ENCODE data around the gene SLC10A1. TPM values are rescaled to one million over a fixed set of nuclear protein-coding genes. Genes with fewer than 3 reads are reported as not detected.

SLC10A1 gene
- total and polyA plus RNA-seq, 2 donors from 2014 or later, result not detected

- peaks cover 0 to 6% (median 0%) of the 10 kb centered on the region in 3 donors for H3K9me3 ChIP-seq (ENCODE audit: control insufficient read depth in 2 of 3, insufficient read depth in 1 of 3, low read length in 3 of 3)
- H3K27me3 ChIP-seq (ENCODE audit: control insufficient read depth, insufficient read depth, low read length), result peaks cover 6% of the 10 kb centered on the region
- DNase-seq (no peak), FAIRE-seq (no peak)
- H3K4me1 ChIP-seq (ENCODE audit: control insufficient read depth in 2 of 3, insufficient read depth in 2 of 3, low read depth in 1 of 3, low read length in 3 of 3), result peaks cover 0 to 3% (median 0%) of the 10 kb centered on the region in 3 donors
- H3K4me3 ChIP-seq (ENCODE audit: low read length in 3 of 3), result peak overlapping the region in 1 of 3 donors; percentile 33
- no peak overlapping the region for H3K27ac ChIP-seq (ENCODE audit: low read depth in 2 of 2, low read length in 2 of 2)
- H3K36me3 ChIP-seq (ENCODE audit: control insufficient read depth in 2 of 3, insufficient read depth in 3 of 3, low read length in 3 of 3), result no peaks in the 10 kb centered on the region
- H3K9ac ChIP-seq (ENCODE audit: low read length in 3 of 3), result no peak overlapping the region
- intact Hi-C loops (cut with DNase I), result no loop called here
- TF ChIP-seq, protein P1, sequence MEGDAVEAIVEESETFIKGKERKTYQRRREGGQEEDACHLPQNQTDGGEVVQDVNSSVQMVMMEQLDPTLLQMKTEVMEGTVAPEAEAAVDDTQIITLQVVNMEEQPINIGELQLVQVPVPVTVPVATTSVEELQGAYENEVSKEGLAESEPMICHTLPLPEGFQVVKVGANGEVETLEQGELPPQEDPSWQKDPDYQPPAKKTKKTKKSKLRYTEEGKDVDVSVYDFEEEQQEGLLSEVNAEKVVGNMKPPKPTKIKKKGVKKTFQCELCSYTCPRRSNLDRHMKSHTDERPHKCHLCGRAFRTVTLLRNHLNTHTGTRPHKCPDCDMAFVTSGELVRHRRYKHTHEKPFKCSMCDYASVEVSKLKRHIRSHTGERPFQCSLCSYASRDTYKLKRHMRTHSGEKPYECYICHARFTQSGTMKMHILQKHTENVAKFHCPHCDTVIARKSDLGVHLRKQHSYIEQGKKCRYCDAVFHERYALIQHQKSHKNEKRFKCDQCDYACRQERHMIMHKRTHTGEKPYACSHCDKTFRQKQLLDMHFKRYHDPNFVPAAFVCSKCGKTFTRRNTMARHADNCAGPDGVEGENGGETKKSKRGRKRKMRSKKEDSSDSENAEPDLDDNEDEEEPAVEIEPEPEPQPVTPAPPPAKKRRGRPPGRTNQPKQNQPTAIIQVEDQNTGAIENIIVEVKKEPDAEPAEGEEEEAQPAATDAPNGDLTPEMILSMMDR (IDR thresholded peaks at IDR 0.05; ENCODE audit: borderline replicate concordance, extremely low read depth, insufficient read depth), result no peak
Observed at GRCh38 chr14:69839661-69840060, 42.6 kb upstream of the SLC10A1 start.

DNA sequence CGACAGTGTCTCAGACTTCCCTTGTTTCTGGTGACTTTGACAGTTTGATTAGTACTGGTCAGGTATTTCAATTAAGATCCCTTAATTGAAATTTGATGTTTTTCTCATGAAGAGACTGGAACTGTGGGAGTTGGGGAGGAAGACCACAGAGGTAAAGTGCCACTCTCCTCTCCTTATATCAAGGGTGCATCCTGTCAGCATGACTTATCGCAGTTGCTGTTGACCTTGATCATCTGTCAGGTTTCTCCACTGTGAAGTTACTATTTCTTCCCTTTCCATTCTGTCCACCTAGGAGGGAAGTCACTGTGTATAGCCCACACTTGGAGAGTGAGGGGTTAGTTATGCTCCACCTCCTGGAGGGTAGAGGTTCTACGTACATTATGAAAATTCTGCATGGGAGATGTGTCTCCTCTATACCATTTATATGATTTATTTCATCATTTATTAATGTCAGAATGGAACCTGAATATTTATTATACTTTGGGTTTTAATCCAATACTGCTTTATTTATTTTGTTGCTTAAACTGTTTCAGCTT, 41.9 kb upstream of the SLC10A1 start:
- no peak for FAIRE-seq

DNA sequence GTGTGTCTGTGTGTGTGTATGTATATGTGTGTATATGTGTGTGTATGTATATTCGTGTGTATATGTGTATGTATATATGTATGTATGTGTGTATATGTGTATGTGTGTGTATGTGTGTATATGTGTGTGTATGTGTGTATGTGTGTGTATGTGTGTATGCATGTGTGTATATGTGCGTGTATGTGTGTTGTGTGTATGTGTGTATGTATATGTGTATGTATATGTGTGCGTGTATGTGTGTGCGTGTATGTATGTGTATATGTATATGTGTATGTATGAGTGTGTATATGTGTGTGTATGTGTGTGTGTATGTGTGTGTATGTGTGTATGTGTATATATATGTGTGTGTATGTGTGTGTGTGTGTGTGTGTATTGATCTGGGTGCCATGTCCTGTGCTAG, 31.8 kb upstream of the SLC10A1 start:
- H3K9me3 ChIP-seq (ENCODE audit: control insufficient read depth in 2 of 3, insufficient read depth in 1 of 3, low read length in 3 of 3), result peaks cover 0 to 3% (median 0%) of the 10 kb centered on the region in 3 donors
- FAIRE-seq, result no peak
- no peak overlapping the region for H3K9ac ChIP-seq (ENCODE audit: low read length in 3 of 3)
- peak overlapping the region in 1 of 3 donors; percentile 22 for H3K4me3 ChIP-seq (ENCODE audit: low read length in 3 of 3)
- no peaks in the 10 kb centered on the region for H3K4me1 ChIP-seq (ENCODE audit: control insufficient read depth in 2 of 3, insufficient read depth in 2 of 3, low read depth in 1 of 3, low read length in 3 of 3)
- DNase-seq, result no peak
- no peak overlapping the region for H3K27ac ChIP-seq (ENCODE audit: low read depth in 2 of 2, low read length in 2 of 2)
- intact Hi-C loops (cut with DNase I), result no loop called here
- H3K27me3 ChIP-seq (ENCODE audit: control insufficient read depth, insufficient read depth, low read length), result no peaks in the 10 kb centered on the region
- no peaks in the 10 kb centered on the region for H3K36me3 ChIP-seq (ENCODE audit: control insufficient read depth in 2 of 3, insufficient read depth in 3 of 3, low read length in 3 of 3)
- TF ChIP-seq, protein P1 (IDR thresholded peaks at IDR 0.05; ENCODE audit: borderline replicate concordance, extremely low read depth, insufficient read depth), result no peak

More for the DNA sequence above, 41.9 kb upstream of the SLC10A1 start:
- peak in 3 of 5 donors; percentile 33 to 58 (median 51) for DNase-seq
- H3K27ac ChIP-seq (ENCODE audit: low read depth in 2 of 2, low read length in 2 of 2), result no peak overlapping the region
- H3K9ac ChIP-seq (ENCODE audit: low read length in 3 of 3), result no peak overlapping the region
- H3K27me3 ChIP-seq (ENCODE audit: control insufficient read depth, insufficient read depth, low read length), result peaks cover 6% of the 10 kb centered on the region
- TF ChIP-seq, protein P1 (IDR thresholded peaks at IDR 0.05; ENCODE audit: borderline replicate concordance, extremely low read depth, insufficient read depth), result no peak
- H3K4me3 ChIP-seq (ENCODE audit: low read length in 3 of 3), result no peak overlapping the region
- no peaks in the 10 kb centered on the region for H3K36me3 ChIP-seq (ENCODE audit: control insufficient read depth in 2 of 3, insufficient read depth in 3 of 3, low read length in 3 of 3)
- H3K9me3 ChIP-seq (ENCODE audit: control insufficient read depth in 2 of 3, insufficient read depth in 1 of 3, low read length in 3 of 3), result peaks cover 0 to 6% (median 0%) of the 10 kb centered on the region in 3 donors
- H3K4me1 ChIP-seq (ENCODE audit: control insufficient read depth in 2 of 3, insufficient read depth in 2 of 3, low read depth in 1 of 3, low read length in 3 of 3), result peaks cover 0 to 3% (median 0%) of the 10 kb centered on the region in 3 donors
- intact Hi-C loops (cut with DNase I), result no loop called here

GRCh38 chr14:69828354-69828753, 31.3 kb upstream of the SLC10A1 start:
- Histone ChIP-seq H3K9ac (ENCODE audit: low read length in 3 of 3) (no peak overlapping the region), H3K4me3 (ENCODE audit: low read length in 3 of 3) (no peak overlapping the region), H3K4me1 (ENCODE audit: control insufficient read depth in 2 of 3, insufficient read depth in 2 of 3, low read depth in 1 of 3, low read length in 3 of 3) (no peaks in the 10 kb centered on the region), H3K27me3 (ENCODE audit: control insufficient read depth, insufficient read depth, low read length) (no peaks in the 10 kb centered on the region), H3K36me3 (ENCODE audit: control insufficient read depth in 2 of 3, insufficient read depth in 3 of 3, low read length in 3 of 3) (no peaks in the 10 kb centered on the region), H3K9me3 (ENCODE audit: control insufficient read depth in 2 of 3, insufficient read depth in 1 of 3, low read length in 3 of 3) (peaks cover 0 to 3% (median 0%) of the 10 kb centered on the region in 3 donors), H3K27ac (ENCODE audit: low read depth in 2 of 2, low read length in 2 of 2) (no peak overlapping the region)
- TF ChIP-seq, protein P1 (IDR thresholded peaks at IDR 0.05; ENCODE audit: borderline replicate concordance, extremely low read depth, insufficient read depth), result no peak
- no peak for FAIRE-seq
- DNase-seq, result no peak
- intact Hi-C loops (cut with DNase I), result no loop called here

Measured in kidney (tissue), 14 donors.